ENCODE data around the gene TBC1D21. TPM values are rescaled to one million over a fixed set of nuclear protein-coding genes. Genes with fewer than 3 reads are reported as not detected.

TBC1D21 gene
- total and polyA plus RNA-seq, 2 of the 4 experiments (the other 2 are of a cell fraction), result not detected

DNA sequence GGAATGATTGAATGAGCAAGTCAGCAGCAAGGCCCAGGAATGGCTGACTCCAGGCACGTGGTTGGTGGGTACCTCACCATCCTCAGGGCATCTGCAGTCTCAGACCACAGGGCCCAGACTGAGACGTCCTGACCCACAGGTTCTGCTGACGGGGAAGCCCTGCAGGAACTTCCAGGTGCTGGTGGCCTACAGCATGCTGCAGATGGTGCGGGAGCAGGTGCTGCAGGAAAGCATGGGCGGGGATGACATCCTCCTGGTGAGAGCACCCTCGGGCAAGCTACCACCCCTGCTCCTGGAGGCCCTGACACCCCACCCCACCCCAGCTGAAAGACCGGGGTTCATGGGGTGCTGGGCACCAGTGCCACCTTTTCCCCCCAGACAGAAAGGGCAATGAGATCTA lies 14.1 kb downstream of the TBC1D21 start:
- no peaks in the 10 kb centered on the region for H3K4me1 ChIP-seq (ENCODE audit: control insufficient read depth, insufficient read depth, low read length)
- BruUV-seq (replicated peaks), result no TSS peak
- H2BK20ac ChIP-seq (ENCODE audit: low read depth, low read length), result no peak overlapping the region
- no peak overlapping the region for H4K91ac ChIP-seq (ENCODE audit: insufficient read depth, low read depth, low read length)
- H3K27me3 ChIP-seq (ENCODE audit: control insufficient read depth, insufficient read depth, low read length), result peaks cover 60% of the 10 kb centered on the region
- H3K9me1 ChIP-seq (ENCODE audit: insufficient read depth, low read length), result no peaks in the 10 kb centered on the region
- no peak overlapping the region for H3K9ac ChIP-seq (ENCODE audit: low read depth, low read length)
- H2AFZ ChIP-seq (replicated peaks; ENCODE audit: low read length, poor library complexity), result no peak overlapping the region
- dilution Hi-C loops (cut with HindIII; ENCODE audit: low sequenced_read_pairs, unreplicated experiment), result no loop called here
- no peak overlapping the region for H2BK5ac ChIP-seq (ENCODE audit: low read depth, low read length, poor library complexity, severe bottlenecking)
- TF ChIP-seq CHD1 (IDR thresholded peaks at IDR 0.05; ENCODE audit: low read depth, low read length) (no peak), NFE2L2 (IDR thresholded peaks at IDR 0.05; ENCODE audit: low read depth, low read length) (no peak), RCOR1 (IDR thresholded peaks at IDR 0.05; ENCODE audit: insufficient replicate concordance, low read length) (no peak)
- CTCF ChIA-PET, result interaction anchor here (1.1 kb wide), 1 partner anchor 13 kb away, joined by 3 read pairs; no protein-coding TSS in a partner anchor
- H4K20me1 ChIP-seq (ENCODE audit: insufficient read depth, low read length), result 0 out of 2 replicates have a peak, but pooled peaks cover 3% of the 10 kb centered on the region
- H2BK15ac ChIP-seq (ENCODE audit: low read depth, low read length), result no peak overlapping the region
- DNase-seq, result no peak
- H2AK5ac ChIP-seq (ENCODE audit: low read depth, low read length), result no peak overlapping the region
- H3K9me3 ChIP-seq (ENCODE audit: control insufficient read depth, insufficient read depth, low read length), result no peaks in the 10 kb centered on the region; the same call in 1 of the 2 replicates
- POLR2A ChIA-PET (ENCODE audit: unreplicated experiment), result no interaction called here
- no peak overlapping the region for H4K5ac ChIP-seq (ENCODE audit: low read depth, low read length)
- H2AK9ac ChIP-seq (replicated peaks; ENCODE audit: low read depth, low read length, poor library complexity), result no peak overlapping the region
- H3K14ac ChIP-seq (replicated peaks; ENCODE audit: low read depth, low read length), result no peak overlapping the region
- H3K56ac ChIP-seq (ENCODE audit: extremely low read depth, insufficient read depth, low read length), result no peak overlapping the region
- H3K4me3 ChIP-seq (ENCODE audit: insufficient read depth, low read depth, low read length), result no peak overlapping the region
- H3K79me1 ChIP-seq (ENCODE audit: low read depth in 1 of 2, low read length in 2 of 2), result no peaks in the 10 kb centered on the region
- no peak overlapping the region for H3K23ac ChIP-seq (ENCODE audit: low read depth, low read length)
- H3K27ac ChIP-seq (ENCODE audit: insufficient read depth, low read length), result no peak overlapping the region
- H3K36me3 ChIP-seq (ENCODE audit: control insufficient read depth, insufficient read depth, low read length), result no peaks in the 10 kb centered on the region
- H3K18ac ChIP-seq (ENCODE audit: low read depth, low read length), result no peak overlapping the region
- H3K4me2 ChIP-seq (ENCODE audit: low read depth, low read length), result no peak overlapping the region
- ATAC-seq (ENCODE audit: low read depth), result no peak
- 45% methylated on average over 4 of the region's 7 CpGs; no CpG with 5 or more reads in 1 of the 2 experiments for WGBS, 2 experiments (ENCODE audit: extremely low coverage in 2 of 2, insufficient read length in 1 of 2)
- H3K4ac ChIP-seq (ENCODE audit: low read depth, low read length), result no peak overlapping the region
- in situ Hi-C loops (cut with MboI; ENCODE audit: low sequenced_read_pairs), result no loop called here
- intact Hi-C loops (cut with micrococcal nuclease), result no loop called here
- no peak overlapping the region for H2BK120ac ChIP-seq (ENCODE audit: low read depth, low read length)
- no peak overlapping the region for H4K8ac ChIP-seq (ENCODE audit: low read depth in 2 of 2, low read length in 2 of 2)

Measured in IMR-90 (cell line).